Endothelial cell of umbilical vein (primary cell): Measurements from ENCODE around the gene ZNF844. TPM values are rescaled to one million over a fixed set of nuclear protein-coding genes. Genes with fewer than 3 reads are reported as not detected.

Source experiments
- BruUV-seq: library from RNA; stranded (reverse); fragments of 400-500 nt; replicated peaks from 2 replicates; lab custom pipeline; 2021; lab: Mats Ljungman, UMichigan
- CTCF ChIA-PET: fragments of 300-600, 350-600 bp; sonication (Branson Sonifier 250); formaldehyde crosslinking; loops from one replicate; lab custom pipeline; 2021; ENCODE audit warnings: antibody characterized with exemption, inconsistent platforms; lab: Charles Lee
- POLR2A ChIA-PET: fragments of 300-600, 350-600 bp; sonication (Branson Sonifier 250); formaldehyde crosslinking; loops from one replicate; lab custom pipeline; 2021; ENCODE audit warnings: antibody characterized with exemption, inconsistent platforms; lab: Charles Lee
- DNase-seq: peaks from one replicate; pipeline ENCODE4 v3.0.0-alpha.2; 2011; ENCODE audit warnings: low read depth, low spot score
- FAIRE-seq: peaks from 2 replicates; lab custom pipeline; 2011; peaks lifted over from hg19 to GRCh38; lab: Jason Lieb, UNC
- H2AFZ ChIP-seq: 2 replicates; pipeline ENCODE4 v1.6.0; 2012; ENCODE audit warnings: low read depth, low read length, control low read depth, inconsistent platforms
- H3K27ac ChIP-seq: 2 replicates; pipeline ENCODE4 v1.5.1; 2011; ENCODE audit warnings: low read depth, mild to moderate bottlenecking, control low read depth, low read length, moderate library complexity; ENCODE audit not compliant: insufficient read depth
- H3K27me3 ChIP-seq, 2 experiments: 2 replicates each; pipeline versions ENCODE4 v1.6.0 to v1.6.1; 2011; ENCODE audit warnings: low read length in 2 of 2, mixed read lengths in 1 of 2; ENCODE audit not compliant: control insufficient read depth in 2 of 2, insufficient read depth in 2 of 2
- H3K36me3 ChIP-seq, 2 experiments: 2 replicates in 1 of 2; 3 replicates in 1 of 2; pipeline ENCODE4 v1.5.1; 2011; ENCODE audit warnings: low read length in 2 of 2, mild to moderate bottlenecking in 1 of 2, moderate library complexity in 1 of 2; ENCODE audit not compliant: control insufficient read depth in 2 of 2, insufficient read depth in 2 of 2; ENCODE audit errors: extremely low read depth in 1 of 2
- H3K4me1 ChIP-seq: 3 replicates; pipeline ENCODE4 v1.5.1; 2011; ENCODE audit warnings: mild to moderate bottlenecking, low read length; ENCODE audit not compliant: control insufficient read depth, insufficient read depth; ENCODE audit errors: extremely low read depth
- H3K4me2 ChIP-seq: 2 replicates; pipeline ENCODE4 v1.6.1; 2011; ENCODE audit warnings: low read length, control low read depth, mixed read lengths; ENCODE audit not compliant: insufficient read depth
- H3K4me3 ChIP-seq, 3 experiments: fragments of 200-600 bp in 1 of 3; sonication (generic), shearing (Covaris generic) in 1 of 3; replicated peaks in 1 of 3; 2 replicates each; pipeline ENCODE4 v1.5.1; 2011 to 2016; ENCODE audit warnings: control low read depth in 3 of 3, low read length in 3 of 3, mild to moderate bottlenecking in 2 of 3, inconsistent platforms in 1 of 3, low read depth in 1 of 3, moderate library complexity in 1 of 3; ENCODE audit not compliant: insufficient read depth in 1 of 3
- H3K79me2 ChIP-seq: 2 replicates; pipeline ENCODE4 v1.6.0; 2012; ENCODE audit warnings: low read length, inconsistent platforms; ENCODE audit not compliant: control insufficient read depth, insufficient read depth
- H3K9ac ChIP-seq: replicated peaks from 2 replicates; pipeline ENCODE3; 2011; ENCODE audit warnings: low read length, control low read depth; ENCODE audit not compliant: insufficient read depth; ENCODE audit errors: extremely low read depth
- H3K9me1 ChIP-seq: replicated peaks from 3 replicates; pipeline ENCODE4 v1.6.0; 2011; ENCODE audit warnings: mild to moderate bottlenecking, low read length; ENCODE audit not compliant: control insufficient read depth, insufficient read depth; ENCODE audit errors: extremely low read depth
- H3K9me3 ChIP-seq: replicated peaks from 2 replicates; pipeline ENCODE4 v1.5.1; 2012; ENCODE audit warnings: low read length, inconsistent platforms; ENCODE audit not compliant: control insufficient read depth, insufficient read depth
- H4K20me1 ChIP-seq: replicated peaks from 2 replicates; pipeline ENCODE3; 2011; ENCODE audit warnings: mild to moderate bottlenecking, low read length; ENCODE audit not compliant: control insufficient read depth, insufficient read depth; ENCODE audit errors: extremely low read depth
- EZH2 ChIP-seq: IDR thresholded peaks from 2 replicates; pipeline ENCODE4 v1.6.1; 2012; ENCODE audit warnings: borderline replicate concordance, low read depth, mild to moderate bottlenecking, moderate library complexity, low read length, inconsistent platforms; ENCODE audit not compliant: severe bottlenecking
- FOS ChIP-seq: IDR thresholded peaks from 2 replicates; pipeline ENCODE4 v1.6.1; 2011; ENCODE audit warnings: mild to moderate bottlenecking, low read length, moderate library complexity, borderline replicate concordance; ENCODE audit not compliant: insufficient read depth
- GATA2 ChIP-seq: IDR thresholded peaks from 2 replicates; pipeline ENCODE4 v1.7.0; 2011; ENCODE audit warnings: low read depth, mild to moderate bottlenecking, moderate library complexity, mixed read lengths, low read length; ENCODE audit not compliant: insufficient read length, insufficient read depth
- JUN ChIP-seq: IDR thresholded peaks from 2 replicates; pipeline ENCODE4 v1.6.1; 2011; ENCODE audit warnings: borderline replicate concordance, low read depth; ENCODE audit not compliant: insufficient read length, insufficient read depth
- MYC ChIP-seq: IDR thresholded peaks from one replicate; pipeline ENCODE4 v1.6.1; 2011; ENCODE audit warnings: mild to moderate bottlenecking, low read depth, low read length
- POLR2A ChIP-seq: IDR thresholded peaks from 2 replicates; pipeline ENCODE4 v1.6.1; 2012; ENCODE audit warnings: low read depth, mild to moderate bottlenecking, control low read depth, low read length
- POLR2AphosphoS5 ChIP-seq: IDR thresholded peaks from 2 replicates; pipeline ENCODE4 v1.6.1; 2012; ENCODE audit warnings: low read depth, mild to moderate bottlenecking, control low read depth, low read length, moderate library complexity; ENCODE audit not compliant: insufficient read depth
- dilution Hi-C: fragments of 300-500 bp; cut with MboI; formaldehyde crosslinking; loops from one replicate; pipeline ENCODE4 v1.15.0; 2019; ENCODE audit warnings: low sequenced_read_pairs; ENCODE audit not compliant: extremely low pct_ligation_motif_present
- intact Hi-C: fragments of 100-400 bp; cut with micrococcal nuclease; formaldehyde crosslinking; loops from one replicate; pipeline ENCODE4 v1.10.0; 2022
- polyA plus RNA-seq, 4 experiments: library from polyadenylated mRNA; depleted of rRNA in 3 of 4; stranded (reverse) in 3 of 4; unstranded in 1 of 4; fragments of >200 nt; gene quantifications; 2 replicates each; pipeline versions ENCODE4 v1.2.1 to v1.2.3, GENCODE V29; 2011 to 2012; ENCODE audit warnings: missing spikeins in 1 of 4
- total RNA-seq: library from RNA; stranded (reverse); gene quantifications from 2 replicates; pipeline ENCODE4 v1.2.3, GENCODE V29; 2021
- TF ChIP-seq, protein P1 (sequence below), 2 donors: IDR thresholded peaks; 1 replicate in 1 of 2; 2 replicates in 1 of 2; pipeline ENCODE4 v1.5.1; 2011; ENCODE audit warnings: low read length in 2 of 2, mild to moderate bottlenecking in 2 of 2, moderate library complexity in 2 of 2, control low read depth in 1 of 2, inconsistent platforms in 1 of 2, low read depth in 1 of 2; ENCODE audit not compliant: insufficient read depth in 1 of 2; ENCODE audit errors: extremely low read depth in 1 of 2
- TF ChIP-seq, protein P2 (sequence below): IDR thresholded peaks from 2 replicates; pipeline ENCODE4 v1.6.1; 2011; ENCODE audit not compliant: insufficient read depth, insufficient read length

ZNF844 gene
- total and polyA plus RNA-seq, 2 donors (not counting 3 experiments of a cell fraction or from before 2014, with no cell fraction given), result 0.90 to 3.8 TPM

DNA sequence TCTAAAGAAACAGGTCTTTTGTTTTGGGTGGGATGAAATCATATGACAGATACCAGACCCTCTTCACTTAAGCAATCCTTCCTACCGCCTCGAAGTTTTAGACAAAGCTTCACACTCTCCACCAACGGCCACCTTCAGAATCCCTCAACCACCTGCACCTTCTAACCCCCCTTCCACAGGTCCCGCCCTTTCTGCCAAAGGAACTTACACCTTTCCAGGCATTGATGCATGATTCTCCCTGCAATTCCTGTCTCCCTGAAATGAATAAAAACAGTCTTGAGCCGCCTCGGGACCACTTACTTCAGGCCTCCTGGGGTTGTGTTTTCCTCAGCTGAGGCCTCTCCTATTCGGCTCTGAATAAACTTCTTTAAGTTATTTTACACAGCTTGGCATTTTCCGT, 29.9 kb upstream of the ZNF844 start:
- no peak for FAIRE-seq
- Histone ChIP-seq H3K4me1 (peaks cover 2% of the 10 kb centered on the region), H3K9ac (no peak overlapping the region), H3K79me2 (no peaks in the 10 kb centered on the region), H3K27me3 (no peaks in the 10 kb centered on the region), H3K9me1 (no peaks in the 10 kb centered on the region), H2AFZ (no peak overlapping the region), H3K36me3 (no peaks in the 10 kb centered on the region), H3K9me3 (no peaks in the 10 kb centered on the region), H4K20me1 (no peaks in the 10 kb centered on the region), H3K4me2 (peak overlapping the region; percentile 98), H3K27ac (no peak overlapping the region), H3K4me3 (peak overlapping the region in 1 of 3 experiments; percentile 87)
- ChIA-PET POLR2A (no interaction called here), CTCF (no interaction called here)
- BruUV-seq, result TSS peak; percentile 33
- DNase-seq, result no peak
- intact Hi-C loops (no loop called here), dilution Hi-C loops (no loop called here)
- TF ChIP-seq, protein P1, sequence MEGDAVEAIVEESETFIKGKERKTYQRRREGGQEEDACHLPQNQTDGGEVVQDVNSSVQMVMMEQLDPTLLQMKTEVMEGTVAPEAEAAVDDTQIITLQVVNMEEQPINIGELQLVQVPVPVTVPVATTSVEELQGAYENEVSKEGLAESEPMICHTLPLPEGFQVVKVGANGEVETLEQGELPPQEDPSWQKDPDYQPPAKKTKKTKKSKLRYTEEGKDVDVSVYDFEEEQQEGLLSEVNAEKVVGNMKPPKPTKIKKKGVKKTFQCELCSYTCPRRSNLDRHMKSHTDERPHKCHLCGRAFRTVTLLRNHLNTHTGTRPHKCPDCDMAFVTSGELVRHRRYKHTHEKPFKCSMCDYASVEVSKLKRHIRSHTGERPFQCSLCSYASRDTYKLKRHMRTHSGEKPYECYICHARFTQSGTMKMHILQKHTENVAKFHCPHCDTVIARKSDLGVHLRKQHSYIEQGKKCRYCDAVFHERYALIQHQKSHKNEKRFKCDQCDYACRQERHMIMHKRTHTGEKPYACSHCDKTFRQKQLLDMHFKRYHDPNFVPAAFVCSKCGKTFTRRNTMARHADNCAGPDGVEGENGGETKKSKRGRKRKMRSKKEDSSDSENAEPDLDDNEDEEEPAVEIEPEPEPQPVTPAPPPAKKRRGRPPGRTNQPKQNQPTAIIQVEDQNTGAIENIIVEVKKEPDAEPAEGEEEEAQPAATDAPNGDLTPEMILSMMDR (IDR thresholded peaks at IDR 0.05; ENCODE audit: extremely low read depth in 1 of 2, insufficient read depth in 1 of 2, low read depth in 1 of 2, low read length in 2 of 2), result no peak
- TF ChIP-seq FOS (no peak), MYC (no peak), EZH2 (no peak), POLR2AphosphoS5 (no peak), JUN (no peak), POLR2A (no peak), GATA2 (no peak)
- TF ChIP-seq, protein P2, sequence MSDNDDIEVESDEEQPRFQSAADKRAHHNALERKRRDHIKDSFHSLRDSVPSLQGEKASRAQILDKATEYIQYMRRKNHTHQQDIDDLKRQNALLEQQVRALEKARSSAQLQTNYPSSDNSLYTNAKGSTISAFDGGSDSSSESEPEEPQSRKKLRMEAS, result no peak
